Bone marrow (tissue), 2 donors: ENCODE measurements around the gene KCNN1.
"Not testable (repeated sequence)": the region's sequence is repeated elsewhere in the genome, so short reads cannot be mapped to it uniquely, and the experiment has no call there.

Experiments used
- DNase-seq, 2 donors: peaks; one replicate each; lab custom pipeline; 2025; lab: John Stamatoyannopoulos, UW

KCNN1 gene

DNA sequence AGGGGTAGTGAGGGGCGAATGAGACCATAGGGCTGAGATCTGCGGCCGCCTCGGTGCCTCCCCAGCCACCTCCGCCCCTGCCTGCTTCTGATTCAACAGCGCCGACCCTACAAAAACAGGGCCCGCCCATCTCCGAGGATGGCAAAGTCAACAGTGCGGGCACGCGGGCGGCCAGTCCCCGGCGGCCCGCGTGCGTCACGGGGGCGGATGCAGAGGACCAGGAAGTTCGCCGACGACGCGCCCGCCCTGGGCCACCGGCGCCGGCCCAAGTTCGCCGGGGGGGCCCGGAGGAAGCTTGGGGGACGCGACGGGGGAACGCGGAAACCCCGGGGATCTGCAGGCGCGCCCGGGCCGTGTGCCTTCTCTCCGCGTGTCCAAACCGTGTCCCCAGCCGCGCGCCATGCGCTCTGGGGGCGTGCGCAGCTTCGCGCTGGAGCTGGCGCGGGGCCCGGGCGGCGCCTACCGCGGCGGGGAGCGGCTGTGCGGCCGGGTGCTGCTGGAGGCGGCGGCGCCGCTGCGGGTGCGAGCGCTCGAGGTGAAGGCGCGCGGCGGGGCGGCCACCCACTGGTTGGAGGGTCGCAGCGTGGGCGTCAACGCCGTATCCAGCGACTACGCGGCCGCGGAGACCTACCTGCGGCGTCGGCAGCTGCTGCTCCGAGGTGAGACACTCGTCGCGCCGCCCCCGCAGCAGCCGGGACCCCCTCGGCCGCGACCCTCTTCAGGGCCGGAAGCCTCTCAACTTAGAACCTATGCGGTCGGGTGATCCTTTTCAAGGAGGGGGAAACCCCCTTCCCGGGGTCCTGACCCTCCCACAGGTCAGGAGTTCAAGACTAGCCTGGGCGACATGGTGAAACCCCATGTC lies 34.2 kb downstream of the KCNN1 start:
- peak; percentile 73 to 74 for DNase-seq

DNA sequence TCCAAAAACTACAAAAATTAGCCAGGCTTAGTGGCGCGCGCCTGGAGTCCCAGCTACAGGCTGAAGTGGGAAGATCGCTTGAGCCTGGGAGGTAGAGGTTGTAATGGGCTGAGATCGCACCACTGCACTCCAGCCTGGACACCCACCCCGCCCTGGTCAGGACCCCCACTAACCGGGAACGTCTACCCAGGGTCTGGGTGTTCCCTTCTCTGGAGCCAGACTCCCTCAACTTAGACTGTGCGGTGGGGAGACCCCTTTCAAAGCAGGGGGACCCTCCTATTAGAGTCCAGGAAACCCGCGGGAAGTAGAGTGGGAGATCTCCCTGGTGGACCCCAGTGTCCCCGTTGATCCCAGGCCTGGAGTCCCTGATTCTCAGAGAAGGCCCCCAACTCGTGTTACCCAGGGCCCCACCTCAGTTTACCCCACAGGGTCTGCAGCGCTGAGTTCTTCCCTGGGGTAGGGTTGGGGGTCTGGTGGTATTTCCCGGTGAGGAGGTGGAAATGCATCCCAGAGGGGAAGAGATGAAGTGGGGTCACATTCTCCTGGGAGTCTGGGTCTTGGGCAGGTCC lies 35.0 kb downstream of the KCNN1 start:
- no peak for DNase-seq

DNA sequence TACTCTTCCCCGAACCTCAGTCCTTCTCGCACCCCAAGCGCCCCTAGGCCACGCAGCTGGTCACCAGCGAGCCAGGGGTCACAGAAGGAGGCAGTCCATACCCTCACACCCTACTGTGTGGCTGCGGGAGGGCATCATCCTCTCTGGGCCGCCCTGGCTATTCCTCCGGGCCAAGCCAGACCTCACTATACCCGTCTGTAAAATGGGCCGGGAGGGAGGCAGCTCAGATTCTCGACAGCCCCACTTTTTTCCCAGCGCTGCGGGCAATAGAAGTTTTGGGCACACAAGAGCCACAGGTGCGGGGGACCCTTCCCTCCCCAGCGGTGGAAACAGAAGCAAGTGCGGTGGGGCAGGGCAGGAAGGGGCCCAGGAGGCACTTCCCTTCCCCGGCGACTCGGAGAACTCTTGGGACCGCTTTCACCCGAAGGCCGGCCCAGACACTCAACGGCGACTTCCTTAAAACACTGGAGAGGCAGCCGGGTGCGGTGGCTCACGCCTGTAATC lies 35.5 kb downstream of the KCNN1 start:
- DNase-seq, result peak; percentile 22 to 23

DNA sequence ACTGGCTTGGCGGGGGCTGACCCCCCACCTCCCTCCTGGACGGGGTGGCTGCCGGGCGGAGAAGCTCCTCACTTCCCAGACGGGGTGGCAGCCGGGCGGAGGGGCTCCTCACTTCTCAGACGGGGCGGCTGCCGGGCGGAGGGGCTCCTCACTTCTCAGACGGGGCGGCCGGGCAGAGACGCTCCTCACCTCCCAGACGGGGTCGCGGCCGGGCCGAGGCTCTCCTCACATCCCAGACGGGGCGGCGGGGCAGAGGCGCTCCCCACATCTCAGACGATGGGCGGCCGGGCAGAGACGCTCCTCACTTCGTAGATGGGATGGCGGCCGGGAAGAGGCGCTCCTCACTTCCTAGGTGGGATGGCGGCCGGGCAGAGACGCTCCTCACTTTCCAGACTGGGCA lies 38.8 kb downstream of the KCNN1 start:
- DNase-seq, result not testable (repeated sequence)

DNA sequence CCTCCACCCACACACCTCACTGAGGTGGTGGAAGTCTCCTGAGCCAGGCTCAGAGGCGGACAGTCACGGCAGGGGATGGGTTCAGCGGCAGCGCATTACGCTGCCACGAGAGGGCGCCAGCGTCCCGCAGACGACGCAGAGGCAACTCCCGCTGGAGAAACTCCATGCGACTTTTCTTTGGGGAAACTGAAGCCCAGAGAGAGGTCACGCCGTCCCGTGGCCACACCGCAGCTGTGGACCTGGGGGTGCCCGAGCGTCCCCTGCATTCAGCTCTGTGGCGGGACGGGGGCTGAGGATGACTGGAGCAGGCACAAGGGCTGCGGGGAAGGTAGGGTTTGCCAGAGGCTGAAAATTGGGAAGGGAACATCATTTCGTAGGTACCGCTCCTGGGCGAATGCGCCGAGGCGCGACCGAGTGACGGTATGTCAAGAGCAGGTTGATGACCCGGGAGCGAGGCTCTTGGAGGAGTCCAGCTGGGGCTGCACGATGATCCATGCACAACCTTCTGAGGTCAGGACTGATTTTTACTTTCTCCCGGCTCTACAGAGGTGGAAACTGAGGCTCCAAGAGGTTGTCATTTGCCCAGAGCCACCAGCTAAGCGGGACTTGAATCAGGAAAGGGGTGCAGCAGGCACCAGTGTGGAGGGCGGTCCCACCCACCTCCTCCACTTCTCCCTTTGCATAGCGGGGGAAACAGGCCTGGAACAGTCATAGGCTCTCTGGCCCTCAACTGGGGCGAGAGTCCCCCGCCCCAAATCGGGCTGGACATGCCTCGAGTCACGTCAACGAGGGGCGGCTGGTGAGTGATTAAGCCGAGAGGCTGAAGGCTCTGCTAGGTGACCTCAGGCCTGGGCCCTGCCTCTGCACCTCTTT lies 40.4 kb downstream of the KCNN1 start:
- peak; percentile 55 to 73 for DNase-seq

DNA sequence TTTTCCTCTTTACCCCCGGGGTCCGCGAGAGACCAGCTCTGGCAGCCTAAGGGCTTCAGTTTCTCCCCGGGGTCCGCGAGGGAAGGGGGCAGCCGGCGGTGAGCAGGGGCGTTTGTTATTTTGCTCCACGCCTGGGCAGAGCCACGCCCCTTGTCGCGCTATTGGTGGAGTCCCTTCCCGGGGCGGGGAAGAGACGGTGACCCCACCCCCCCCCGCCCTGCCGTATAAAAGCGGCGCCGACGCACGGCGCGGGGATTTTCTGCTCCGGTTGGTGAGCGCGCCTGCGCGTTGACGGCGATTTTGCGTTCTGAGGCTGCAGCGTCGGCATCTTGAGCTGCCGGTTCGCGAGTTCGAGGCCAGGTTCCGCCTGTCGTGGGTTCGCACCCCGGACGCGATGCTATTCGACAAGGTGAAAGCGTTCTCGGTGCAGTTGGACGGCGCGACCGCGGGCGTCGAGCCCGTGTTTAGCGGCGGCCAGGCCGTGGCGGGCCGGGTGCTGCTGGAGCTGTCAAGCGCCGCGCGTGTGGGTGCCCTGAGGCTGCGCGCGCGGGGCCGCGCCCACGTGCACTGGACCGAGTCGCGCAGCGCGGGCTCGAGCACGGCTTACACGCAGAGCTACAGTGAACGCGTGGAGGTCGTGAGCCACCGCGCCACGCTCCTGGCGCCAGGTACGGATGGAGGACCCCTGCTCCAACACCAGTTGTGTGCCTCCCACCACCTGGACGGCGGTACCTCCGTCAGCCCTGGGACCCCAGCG lies 41.2 kb downstream of the KCNN1 start, which contains the start of gene ARRDC2:
ARRDC2 (plus strand) TSS at position 254 of the 757 bp plus-strand sequence; CDS start at position 395, 141 bp downstream.
- DNase-seq, result peak; percentile 76 to 93

DNA sequence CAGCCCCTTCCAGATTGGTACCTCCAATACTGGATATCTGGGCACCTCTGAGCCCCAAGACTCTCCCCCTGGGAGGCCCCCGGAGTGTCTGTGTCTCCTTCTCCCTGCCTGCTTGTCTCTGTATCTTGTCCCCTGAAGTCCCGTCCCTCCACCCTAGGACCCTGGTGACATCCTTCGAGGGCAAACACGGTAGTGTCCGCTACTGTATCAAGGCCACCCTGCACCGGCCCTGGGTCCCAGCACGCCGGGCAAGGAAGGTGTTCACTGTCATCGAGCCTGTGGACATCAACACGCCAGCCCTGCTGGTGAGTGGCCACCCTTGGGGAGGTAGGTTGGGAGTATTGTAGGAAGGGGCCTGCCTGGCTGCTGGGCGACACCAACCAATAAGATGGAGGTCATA lies 41.9 kb downstream of the KCNN1 start:
- DNase-seq, result no peak

DNA sequence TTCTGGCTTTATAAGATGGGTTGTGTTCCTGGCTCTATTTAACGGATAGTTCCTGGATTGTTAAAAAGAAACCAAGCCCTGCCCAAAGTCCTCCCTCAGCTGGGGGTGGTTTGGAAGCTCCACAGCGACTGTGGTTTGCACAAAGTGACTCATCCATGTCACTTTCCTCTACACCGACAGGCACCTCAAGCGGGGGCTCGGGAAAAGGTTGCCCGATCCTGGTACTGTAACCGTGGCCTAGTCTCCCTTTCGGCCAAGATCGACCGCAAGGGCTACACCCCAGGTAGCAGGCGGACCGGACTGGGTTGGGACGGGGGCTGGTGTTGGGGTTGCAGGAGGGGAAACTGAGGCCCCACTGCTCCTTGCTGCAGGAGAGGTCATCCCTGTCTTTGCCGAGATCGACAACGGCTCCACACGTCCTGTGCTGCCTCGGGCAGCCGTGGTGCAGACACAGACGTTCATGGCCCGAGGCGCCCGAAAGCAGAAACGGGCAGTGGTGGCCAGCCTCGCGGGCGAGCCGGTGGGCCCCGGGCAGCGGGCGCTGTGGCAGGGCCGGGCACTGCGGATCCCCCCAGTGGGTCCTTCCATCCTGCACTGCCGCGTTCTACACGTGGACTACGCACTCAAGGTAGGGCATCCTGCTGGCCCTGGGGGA lies 42.6 kb downstream of the KCNN1 start:
- DNase-seq, result peak in 1 of 2 donors; percentile 55

DNA sequence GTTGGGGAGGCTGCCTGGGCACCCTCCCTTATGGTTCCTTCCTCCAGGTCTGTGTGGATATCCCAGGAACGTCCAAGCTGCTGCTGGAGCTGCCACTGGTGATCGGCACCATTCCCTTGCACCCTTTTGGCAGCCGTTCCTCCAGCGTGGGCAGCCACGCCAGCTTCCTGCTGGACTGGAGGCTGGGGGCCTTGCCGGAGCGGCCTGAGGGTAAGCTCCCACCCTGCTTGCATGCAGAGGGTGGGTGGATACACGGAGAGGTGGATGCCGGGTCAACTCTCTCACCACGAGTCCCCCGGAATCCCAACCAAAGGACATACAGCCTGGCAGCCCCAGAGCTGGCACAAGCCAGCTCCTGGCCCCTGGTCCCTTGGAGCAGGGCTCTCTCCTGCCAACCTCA lies 43.2 kb downstream of the KCNN1 start:
- no peak for DNase-seq

DNA sequence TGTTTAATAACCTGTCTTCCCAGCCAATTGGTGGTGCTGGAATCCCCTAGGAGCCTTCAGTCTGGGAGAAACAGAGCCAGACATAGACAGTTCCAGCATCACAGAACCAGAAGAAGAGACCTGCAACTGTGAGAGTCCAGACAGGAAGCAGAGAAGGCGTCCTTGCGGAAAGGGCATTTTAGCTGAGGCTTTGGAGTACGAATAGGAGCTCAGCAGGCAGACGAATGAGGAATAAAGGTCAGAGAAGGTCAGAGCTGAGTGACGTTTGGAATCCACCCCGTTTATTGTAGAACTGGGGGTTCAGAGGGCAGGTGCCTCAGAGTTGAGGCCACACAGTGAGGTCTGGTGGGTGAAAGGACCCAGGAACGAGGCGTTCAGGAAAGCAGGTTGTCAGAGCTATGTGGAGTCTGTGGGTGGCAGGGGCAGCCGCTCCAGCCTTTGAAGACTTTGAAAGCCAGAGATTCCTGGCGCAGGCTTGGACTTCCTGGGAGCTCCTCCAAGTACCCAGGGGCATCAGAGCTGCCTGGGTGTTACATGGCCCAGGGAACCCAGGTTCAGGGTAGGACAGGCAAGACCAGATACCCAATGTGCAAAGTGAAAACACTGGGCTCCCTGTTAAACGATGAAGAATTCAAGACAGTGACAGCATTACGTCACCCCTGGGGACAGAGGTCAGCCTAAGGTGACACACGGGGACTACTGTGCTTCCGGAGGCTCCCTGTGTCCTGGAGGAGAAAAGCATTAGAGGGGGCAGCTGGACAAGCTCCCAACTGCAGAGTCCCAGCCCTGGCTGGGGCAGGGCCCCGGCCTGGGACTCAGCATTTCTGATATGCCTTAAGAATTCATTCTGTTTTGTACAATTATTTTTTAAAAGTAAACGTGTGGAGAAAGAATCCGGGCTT lies 46.6 kb downstream of the KCNN1 start:
- DNase-seq, result no peak

DNA sequence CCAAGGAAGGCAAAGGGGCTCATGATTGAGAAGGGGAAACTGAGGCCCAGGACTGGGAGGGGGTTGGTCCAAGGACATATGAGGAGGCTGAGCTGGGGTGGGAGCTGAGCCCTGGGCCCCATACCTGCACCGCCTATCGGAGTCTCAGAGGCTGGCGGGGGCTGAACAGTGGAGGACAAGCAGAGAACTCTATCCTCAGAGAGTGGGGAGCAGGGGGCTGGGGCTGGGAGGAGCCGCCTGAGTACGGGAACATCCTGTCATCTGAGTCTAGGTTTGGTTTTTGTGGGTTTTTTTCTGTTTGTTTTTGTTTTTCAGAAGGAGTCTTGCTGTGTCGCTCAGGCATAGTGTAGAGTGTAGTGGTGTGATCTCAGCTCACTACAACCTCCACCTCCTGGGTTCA lies 47.3 kb downstream of the KCNN1 start:
- DNase-seq, result no peak

DNA sequence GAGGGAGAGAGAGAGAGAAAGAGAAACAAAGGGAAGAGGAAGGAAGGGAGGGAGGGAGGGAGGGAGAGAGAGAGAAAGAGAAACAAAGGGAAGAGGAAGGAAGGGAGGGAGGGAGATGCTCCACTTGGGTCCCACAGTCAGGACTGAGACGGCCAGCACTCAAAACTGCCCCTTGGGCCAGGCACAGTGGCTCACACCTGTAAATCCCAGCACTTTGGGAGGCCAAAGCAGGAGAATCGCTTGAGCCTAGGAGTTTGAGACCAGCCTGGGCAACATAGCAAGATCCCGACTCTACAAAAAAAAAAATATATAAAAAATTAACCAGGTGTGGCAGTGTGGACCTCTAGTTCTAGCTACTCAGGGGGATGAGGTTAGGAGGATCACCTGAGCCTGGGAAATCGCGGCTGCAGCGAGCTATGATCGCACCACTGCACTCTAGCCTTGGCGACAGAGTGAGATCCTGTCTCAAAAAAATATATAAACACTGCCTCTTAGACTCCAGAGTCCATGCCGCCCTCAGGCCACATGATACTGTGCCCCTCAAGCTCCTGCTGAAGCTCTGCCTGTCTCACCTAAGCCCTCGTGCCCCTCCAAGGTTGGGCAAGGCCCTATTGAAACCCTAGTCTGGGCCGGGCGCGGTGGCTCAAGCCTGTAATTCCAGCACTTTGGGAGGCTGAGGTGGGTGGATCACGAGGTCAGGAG lies 49.5 kb downstream of the KCNN1 start:
- DNase-seq, result no peak

DNA sequence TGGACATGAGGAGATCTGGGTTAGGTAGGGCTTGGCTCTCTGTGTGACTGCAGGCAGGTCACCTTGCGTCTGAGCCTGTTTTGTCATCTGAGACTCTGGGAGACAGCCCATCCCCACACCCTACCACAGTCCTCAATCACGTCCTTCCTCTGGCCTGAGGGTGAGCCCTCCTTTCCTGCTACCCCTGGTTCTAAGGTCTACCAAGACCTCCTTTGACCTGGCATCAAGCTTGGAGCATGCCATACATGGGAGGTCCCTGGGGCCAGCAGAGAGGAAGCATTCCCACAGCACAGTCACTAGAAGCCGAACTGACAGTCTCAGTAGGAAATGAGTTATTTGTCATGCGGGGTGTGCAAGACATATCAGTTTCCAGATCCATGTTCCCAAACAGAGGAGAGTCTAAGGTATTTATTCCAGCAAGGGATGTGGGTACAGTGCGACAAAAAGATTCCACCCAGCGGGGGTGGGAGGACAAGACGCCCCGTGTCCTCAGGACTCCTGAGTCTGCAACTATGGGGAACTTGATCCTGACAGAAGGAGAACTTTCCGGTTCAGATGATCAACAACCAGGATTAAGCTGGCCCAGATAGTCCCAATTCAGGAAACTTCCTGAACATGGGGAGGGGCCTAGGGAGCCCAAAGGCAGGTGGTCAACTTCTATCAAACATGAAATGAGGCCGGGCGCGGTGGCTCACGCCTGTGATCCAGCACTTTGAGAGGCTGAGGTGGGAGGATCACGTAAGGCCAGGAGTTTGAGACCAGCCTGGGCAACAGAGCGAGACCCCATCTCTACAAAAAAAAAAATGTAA lies 50.6 kb downstream of the KCNN1 start:
- peak in 1 of 2 donors; percentile 32 for DNase-seq

DNA sequence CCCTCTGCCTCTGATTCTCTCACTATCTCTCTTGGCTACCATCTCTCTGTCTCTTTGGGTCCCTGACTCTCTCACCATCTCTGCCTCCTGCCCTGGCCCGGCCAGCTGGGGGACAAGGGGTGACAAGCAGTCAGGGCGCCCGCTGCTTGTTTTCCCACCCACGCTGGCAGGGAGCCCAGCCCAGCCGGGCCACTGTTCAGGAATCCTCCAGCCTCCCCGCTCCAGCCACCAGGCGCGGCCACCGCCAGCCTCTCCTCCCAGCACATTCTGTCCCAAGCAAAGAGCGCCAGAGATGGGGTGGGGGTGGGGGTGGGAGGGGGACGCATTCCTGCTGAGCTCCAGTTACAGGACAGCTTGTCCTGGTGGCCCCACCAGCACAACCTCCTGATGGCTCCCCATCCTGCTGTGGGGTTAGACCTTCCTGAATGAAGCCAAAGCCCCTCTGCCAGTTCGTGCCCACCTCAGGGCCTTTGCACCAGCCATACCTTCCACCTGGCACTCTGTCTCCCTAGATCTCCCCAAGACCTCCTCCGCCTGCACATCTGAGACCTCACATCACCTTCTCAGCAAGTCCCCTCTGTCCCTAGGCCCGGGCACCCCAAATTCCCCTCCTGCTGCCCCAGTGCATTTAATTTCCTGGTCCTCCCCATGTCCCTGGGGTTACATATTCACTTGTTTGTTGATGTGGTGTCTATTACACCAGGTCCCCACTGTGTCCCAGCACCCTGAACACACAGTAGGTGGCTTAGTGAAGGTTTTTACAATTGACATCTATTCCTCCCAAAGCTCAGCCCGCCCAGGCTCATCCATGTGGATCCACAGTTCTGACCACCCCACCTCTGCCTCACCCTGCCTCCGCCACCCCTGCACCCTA lies 53.5 kb downstream of the KCNN1 start:
- DNase-seq, result no peak

DNA sequence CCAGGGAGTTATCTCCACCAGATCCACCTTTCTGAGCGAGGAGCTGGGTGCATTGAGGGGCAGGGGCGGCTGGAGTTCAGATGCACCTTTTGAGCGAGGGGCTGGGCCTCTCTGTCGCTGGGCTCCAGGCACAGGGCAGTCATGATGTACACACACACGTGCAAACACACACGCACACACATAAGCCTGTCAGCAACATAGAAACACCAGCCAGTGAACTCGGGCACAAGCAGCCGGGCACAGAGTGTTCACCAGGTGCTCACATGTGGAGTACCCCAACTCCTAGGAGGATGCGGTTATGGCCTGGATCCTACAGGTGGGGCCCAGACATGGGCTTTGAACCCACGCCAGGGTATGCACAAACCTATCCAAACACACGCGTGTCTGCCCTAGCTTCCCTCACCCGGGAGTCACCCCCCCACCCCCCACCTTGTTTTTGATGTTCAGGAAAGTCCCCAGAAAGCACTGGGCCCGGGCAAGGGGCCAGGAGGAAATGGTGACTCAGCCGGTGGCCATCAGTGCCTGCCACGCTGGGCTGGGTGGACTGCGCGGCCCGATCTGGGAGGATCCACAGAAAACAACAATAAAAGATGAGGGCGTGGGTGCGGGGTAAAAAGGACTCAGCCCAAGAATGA lies 54.3 kb downstream of the KCNN1 start:
- peak; percentile 84 to 94 for DNase-seq

DNA sequence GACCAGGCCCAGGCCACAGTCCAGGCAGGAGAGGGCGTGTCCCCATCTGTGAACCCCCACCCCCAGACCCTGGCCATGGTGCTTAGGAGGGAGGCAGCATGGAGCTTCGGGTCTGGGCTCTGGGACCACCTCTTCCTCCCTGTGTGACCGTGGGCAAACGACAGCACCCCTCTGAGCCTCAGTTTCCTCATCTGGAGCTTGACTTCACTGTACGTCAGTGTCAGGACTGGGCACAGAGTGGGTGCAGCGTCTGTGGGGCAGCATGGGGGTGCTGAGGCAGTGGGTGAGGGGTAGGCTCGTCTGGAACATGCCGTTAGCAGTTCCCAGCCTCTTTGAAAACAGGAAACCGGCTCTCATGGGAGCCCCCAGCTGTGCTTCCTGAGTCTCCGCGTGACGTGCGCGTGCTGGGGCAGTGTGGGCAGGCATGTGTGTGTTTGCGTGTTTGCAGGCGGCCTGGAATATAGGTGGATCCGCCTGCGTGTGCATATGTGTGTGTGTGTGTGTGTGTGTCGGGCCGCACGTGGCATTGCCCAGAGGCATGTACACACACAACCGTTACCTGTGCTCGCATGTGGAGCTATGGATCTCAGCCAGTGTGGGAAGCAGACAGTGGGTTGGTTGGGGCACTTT lies 56.8 kb downstream of the KCNN1 start:
- peak; percentile 18 to 95 for DNase-seq
